A549 (cell line): Measurements from ENCODE around the gene NUDT21.

Experiments used
- BHLHE40 ChIP-seq: IDR thresholded peaks from 2 replicates; pipeline ENCODE4 v1.6.1; 2012; ENCODE audit warnings: low read depth, low read length, inconsistent platforms
- CTCF ChIP-seq: fragments of >200 bp; sonication (Bioruptor Twin); formaldehyde crosslinking; IDR thresholded peaks from 3 replicates; pipeline ENCODE4 v1.5.1; 2016
- ELK1 ChIP-seq: fragments of 150-350 bp; IDR thresholded peaks from 2 replicates; pipeline ENCODE4 v1.6.1; 2014; ENCODE audit warnings: low read depth, mild to moderate bottlenecking, low read length
- EP300 ChIP-seq, 2 experiments: fragments of >200 bp; sonication (Bioruptor Twin); formaldehyde crosslinking; IDR thresholded peaks; 2 replicates in 1 of 2; 3 replicates in 1 of 2; pipeline ENCODE4 v1.6.1; 2016 to 2017
- HOXA7 ChIP-seq: fragments of 250-450 bp; sonication (Bioruptor Pico); IDR thresholded peaks from 2 replicates; pipeline ENCODE4 v1.5.0; 2020; ENCODE audit warnings: mild to moderate bottlenecking, moderate library complexity
- MAFK ChIP-seq: fragments of 450-650 bp; IDR thresholded peaks from 2 replicates; pipeline ENCODE4 v1.6.1; 2014; ENCODE audit not compliant: partially characterized antibody
- MYC ChIP-seq: IDR thresholded peaks from 2 replicates; pipeline ENCODE4 v1.6.1; 2012; ENCODE audit warnings: mild to moderate bottlenecking, inconsistent platforms, low read length, improper control_type of control experiment, borderline replicate concordance
- NFE2L2 ChIP-seq: fragments of 150-350 bp; conservative IDR thresholded peaks from 2 replicates; pipeline ENCODE4 v1.6.1; 2014; ENCODE audit warnings: low read length
- PHF8 ChIP-seq: fragments of 200-600 bp; sonication (generic); IDR thresholded peaks from 2 replicates; pipeline ENCODE4 v1.6.1; 2016; ENCODE audit warnings: low read depth, mild to moderate bottlenecking, antibody characterized with exemption, moderate library complexity, borderline replicate concordance
- POLR2A ChIP-seq: IDR thresholded peaks from 2 replicates; pipeline ENCODE4 v1.6.1; 2012; ENCODE audit warnings: mild to moderate bottlenecking, low read length
- RAD21 ChIP-seq, 2 experiments: fragments of >200 bp in 1 of 2; sonication (Bioruptor Twin) in 1 of 2; formaldehyde crosslinking in 1 of 2; IDR thresholded peaks in 1 of 2; conservative IDR thresholded peaks in 1 of 2; 2 replicates in 1 of 2; 3 replicates in 1 of 2; pipeline ENCODE4 v1.6.1; 2012 to 2018; ENCODE audit warnings: inconsistent platforms in 1 of 2
- RCOR1 ChIP-seq: fragments of 150-350 bp; IDR thresholded peaks from 2 replicates; pipeline ENCODE4 v1.6.1; 2014; ENCODE audit warnings: antibody characterized with exemption, low read length, low read depth
- RFX5 ChIP-seq: fragments of 450-650 bp; IDR thresholded peaks from 2 replicates; pipeline ENCODE4 v1.7.1; 2014; ENCODE audit warnings: antibody characterized with exemption, mild to moderate bottlenecking, moderate library complexity

GRCh38 chr16:56408379-56409098, 42.6 kb downstream of the NUDT21 start:
- TF ChIP-seq POLR2A (no peak), CTCF (no peak), NFE2L2 (no peak), ELK1 (no peak), RAD21 (conservative IDR thresholded peaks at IDR 0.05 in 1 of 2, IDR thresholded peaks at IDR 0.05 in 1 of 2) (no peak), BHLHE40 (no peak), HOXA7 (CRISPR knock-in tag) (no peak), EP300 (IDR thresholded peaks at IDR 0.05) (no peak), MAFK (no peak), RCOR1 (no peak), PHF8 (no peak), MYC (no peak), RFX5 (no peak)
